Measurements from ENCODE around the gene TP53I11. TPM values are rescaled to one million over a fixed set of nuclear protein-coding genes. Genes with fewer than 3 reads are reported as not detected.

The TP53I11 gene
- 5.5 and 13.2 TPM in 2 replicates for total RNA-seq

GRCh38 chr11:44950625-44951476 lies at the start of gene TP53I11:
TP53I11 (minus strand) TSS chr11:44950883; CDS start chr11:44938335, 12,548 bp downstream.

Other genes with a start within 250 kb of the TP53I11 start
- gene TSPAN18, start 223.9 kb downstream of the TP53I11 start, total RNA-seq = not detected in 2 replicates
- gene PRDM11, start 195.8 kb upstream of the TP53I11 start, total RNA-seq = 2.5 and 3.7 TPM in 2 replicates